ENCODE measurements around the gene TSGA10IP. TPM values are rescaled to one million over a fixed set of nuclear protein-coding genes. Genes with fewer than 3 reads are reported as not detected.

Gene TSGA10IP
- total RNA-seq = not detected

GRCh38 chr11:65945430-65945911, at the start of gene TSGA10IP:
Gene TSGA10IP (plus strand): TSS chr11:65945480. CDS start chr11:65945676, 196 bp downstream.
- no peak for DNase-seq

GRCh38 chr11:65895482-65895981, 49.7 kb upstream of the TSGA10IP start:
- no peak for DNase-seq

- DNase-seq = no peak
These were observed 49.0 kb upstream of the TSGA10IP start for GRCh38 chr11:65896034-65896999.

- no peak for DNase-seq
These were observed 48.2 kb upstream of the TSGA10IP start for GRCh38 chr11:65897020-65897471.

GRCh38 chr11:65898656-65899355, 46.5 kb upstream of the TSGA10IP start:
- DNase-seq = no peak

- no peak for DNase-seq
These were observed 45.7 kb upstream of the TSGA10IP start for GRCh38 chr11:65899356-65900124.

- peak; percentile 63 for DNase-seq
These were observed 45.0 kb upstream of the TSGA10IP start, which contains the start of gene FOSL1 for GRCh38 chr11:65900125-65900898. Gene FOSL1 (minus strand): TSS chr11:65900388. CDS start chr11:65900339, 49 bp downstream.

- DNase-seq = no peak
These were observed 44.4 kb upstream of the TSGA10IP start for GRCh38 chr11:65900899-65901180.

GRCh38 chr11:65903068-65903481, 42.2 kb upstream of the TSGA10IP start:
- no peak for DNase-seq

GRCh38 chr11:65903715-65904114, 41.6 kb upstream of the TSGA10IP start:
- no peak for DNase-seq

- DNase-seq = no peak
These were observed 38.7 kb upstream of the TSGA10IP start for GRCh38 chr11:65906602-65907001.

- DNase-seq = no peak
These were observed 37.4 kb upstream of the TSGA10IP start for GRCh38 chr11:65907878-65908277.

GRCh38 chr11:65911682-65912568, 33.4 kb upstream of the TSGA10IP start:
- DNase-seq = no peak

- no peak for DNase-seq
These were observed 32.4 kb upstream of the TSGA10IP start for GRCh38 chr11:65912845-65913244.

GRCh38 chr11:65915101-65915820, 30.0 kb upstream of the TSGA10IP start:
- DNase-seq = no peak

GRCh38 chr11:65915821-65916251, 29.4 kb upstream of the TSGA10IP start:
- peak; percentile 70 for DNase-seq

GRCh38 chr11:65916391-65916790, 28.9 kb upstream of the TSGA10IP start:
- no peak for DNase-seq

- DNase-seq = no peak
These were observed 28.2 kb upstream of the TSGA10IP start for GRCh38 chr11:65917077-65917433.

GRCh38 chr11:65917434-65918210, 27.7 kb upstream of the TSGA10IP start:
- no peak for DNase-seq
